Ishikawa (cell line): Measurements from ENCODE around the gene FBXO31.

Experiments
- CEBPB ChIP-seq: IDR thresholded peaks from 2 replicates; pipeline ENCODE4 v1.6.1; 2012
- CREB1 ChIP-seq: IDR thresholded peaks from 2 replicates; pipeline ENCODE4 v1.6.1; 2012; ENCODE audit warnings: low read depth
- EGR1 ChIP-seq: IDR thresholded peaks from 2 replicates; pipeline ENCODE4 v1.6.1; 2012
- EP300 ChIP-seq: IDR thresholded peaks from 2 replicates; pipeline ENCODE4 v1.6.1; 2012; ENCODE audit warnings: borderline replicate concordance
- FOXM1 ChIP-seq: IDR thresholded peaks from 2 replicates; pipeline ENCODE4 v1.6.1; 2012; ENCODE audit warnings: low read depth, borderline replicate concordance
- MAX ChIP-seq: IDR thresholded peaks from 2 replicates; pipeline ENCODE4 v1.6.1; 2012
- NFIC ChIP-seq: IDR thresholded peaks from 2 replicates; pipeline ENCODE4 v1.6.1; 2012
- RAD21 ChIP-seq: IDR thresholded peaks from 2 replicates; pipeline ENCODE4 v1.6.1; 2012; ENCODE audit warnings: low read depth
- REST ChIP-seq: IDR thresholded peaks from 2 replicates; pipeline ENCODE4 v1.6.1; 2012; ENCODE audit warnings: low read depth, mild to moderate bottlenecking
- TAF1 ChIP-seq: IDR thresholded peaks from 2 replicates; pipeline ENCODE4 v1.6.1; 2012; ENCODE audit warnings: low read depth, mild to moderate bottlenecking
- TCF12 ChIP-seq: IDR thresholded peaks from 2 replicates; pipeline ENCODE4 v1.6.1; 2012; ENCODE audit warnings: low read depth
- TEAD4 ChIP-seq: IDR thresholded peaks from 2 replicates; pipeline ENCODE4 v1.6.1; 2012
- YY1 ChIP-seq: IDR thresholded peaks from 2 replicates; pipeline ENCODE4 v1.6.1; 2012; ENCODE audit warnings: low read depth
- ZBTB7A ChIP-seq: IDR thresholded peaks from 2 replicates; pipeline ENCODE4 v1.6.1; 2012; ENCODE audit warnings: low read depth
- TF ChIP-seq, protein P1 (sequence below): IDR thresholded peaks from 2 replicates; pipeline ENCODE4 v1.6.1; 2012

FBXO31 gene

DNA sequence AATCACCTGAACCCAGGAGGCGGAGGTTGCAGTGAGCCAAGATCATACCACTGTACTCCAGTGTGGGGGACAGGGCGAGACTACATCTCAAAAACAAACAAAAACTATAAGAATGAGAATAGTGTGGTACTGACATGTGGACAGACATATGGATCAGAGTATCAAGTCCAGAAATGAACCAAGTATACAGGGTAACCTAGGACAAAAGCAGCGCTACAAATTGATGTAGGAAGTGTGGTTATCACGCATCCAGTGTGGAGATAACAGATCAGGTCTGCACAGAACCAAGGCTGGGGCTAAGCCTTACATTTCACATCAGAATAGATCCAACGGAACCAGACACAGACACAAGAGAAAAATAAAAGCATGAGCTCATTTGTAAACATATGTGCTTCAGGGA is 43.4 kb downstream of the FBXO31 start:
- TF ChIP-seq TEAD4 (no peak), YY1 (no peak), TAF1 (no peak), EGR1 (no peak), NFIC (no peak), RAD21 (no peak), EP300 (no peak), TCF12 (no peak), CEBPB (no peak), MAX (no peak), ZBTB7A (no peak), FOXM1 (no peak)

GRCh38 chr16:87339086-87339723 is 44.4 kb downstream of the FBXO31 start:
- TF ChIP-seq, protein P1, sequence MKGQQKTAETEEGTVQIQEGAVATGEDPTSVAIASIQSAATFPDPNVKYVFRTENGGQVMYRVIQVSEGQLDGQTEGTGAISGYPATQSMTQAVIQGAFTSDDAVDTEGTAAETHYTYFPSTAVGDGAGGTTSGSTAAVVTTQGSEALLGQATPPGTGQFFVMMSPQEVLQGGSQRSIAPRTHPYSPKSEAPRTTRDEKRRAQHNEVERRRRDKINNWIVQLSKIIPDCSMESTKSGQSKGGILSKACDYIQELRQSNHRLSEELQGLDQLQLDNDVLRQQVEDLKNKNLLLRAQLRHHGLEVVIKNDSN: no peak
- TF ChIP-seq YY1 (no peak), CREB1 (no peak), CEBPB (no peak), NFIC (no peak), TCF12 (no peak), TEAD4 (no peak), FOXM1 (no peak), EGR1 (no peak), EP300 (no peak), RAD21 (no peak), MAX (no peak), ZBTB7A (no peak)

- TF ChIP-seq YY1 (no peak), FOXM1 (no peak), EGR1 (no peak), MAX (no peak), ZBTB7A (no peak), CREB1 (no peak), CEBPB (no peak), TCF12 (no peak), NFIC (no peak), RAD21 (no peak)
Measured at GRCh38 chr16:87338155-87338765, 45.3 kb downstream of the FBXO31 start.

DNA sequence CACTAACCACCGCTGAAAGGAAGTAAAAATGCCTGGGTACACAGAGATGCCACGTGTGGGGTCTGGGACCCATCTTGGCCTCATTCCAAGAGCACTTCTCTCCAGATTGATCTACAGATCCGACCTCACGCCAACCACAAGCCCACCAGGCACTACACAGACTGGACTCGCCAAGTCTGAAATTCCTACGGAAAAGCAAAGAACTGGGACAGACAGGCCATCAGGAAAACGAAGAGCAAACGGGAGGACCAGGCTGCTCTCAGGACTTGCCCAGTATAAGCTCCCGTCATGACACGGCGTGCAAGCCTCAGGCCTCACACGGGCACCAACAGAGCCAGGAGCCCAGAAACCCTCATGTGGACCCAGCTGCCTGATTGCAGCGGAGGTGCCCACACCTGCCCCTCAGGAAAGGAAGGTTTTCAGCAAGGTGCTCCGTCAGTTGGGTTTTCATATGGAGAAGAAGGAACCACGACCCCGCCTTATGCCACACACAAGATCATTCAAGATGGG is 46.3 kb downstream of the FBXO31 start:
- TF ChIP-seq, protein P1: no peak
- no peak for TF ChIP-seq CREB1
- TF ChIP-seq REST: no peak
- no peak for TF ChIP-seq YY1
- TF ChIP-seq NFIC: no peak
- TF ChIP-seq EGR1: no peak
- no peak for TF ChIP-seq TAF1
- no peak for TF ChIP-seq MAX
- TF ChIP-seq ZBTB7A: no peak
- no peak for TF ChIP-seq RAD21
- TF ChIP-seq CEBPB: no peak

- no peak for TF ChIP-seq TCF12
- no peak for TF ChIP-seq TAF1
- no peak for TF ChIP-seq RAD21
- TF ChIP-seq YY1: no peak
- no peak for TF ChIP-seq CEBPB
- TF ChIP-seq FOXM1: no peak
- TF ChIP-seq EP300: no peak
- no peak for TF ChIP-seq MAX
- no peak for TF ChIP-seq CREB1
- no peak for TF ChIP-seq EGR1
- TF ChIP-seq NFIC: no peak
- TF ChIP-seq, protein P1: no peak
- no peak for TF ChIP-seq REST
- no peak for TF ChIP-seq TEAD4
- no peak for TF ChIP-seq ZBTB7A
Measured at GRCh38 chr16:87336434-87337240, 46.9 kb downstream of the FBXO31 start.
